Esophagus muscularis mucosa (tissue), 3 donors: ENCODE measurements around the gene TTC27.

Source experiments
- CTCF ChIP-seq, 3 experiments: fragments of 200-600 bp in 2 of 3; fragments of 450-650 bp in 1 of 3; sonication (generic) in 2 of 3; IDR thresholded peaks; one replicate each; pipeline ENCODE4 v1.5.1; 2017 to 2019; ENCODE audit warnings: antibody characterized with exemption in 3 of 3, mild to moderate bottlenecking in 2 of 3, moderate library complexity in 1 of 3
- POLR2A ChIP-seq: fragments of 450-650 bp; IDR thresholded peaks from one replicate; pipeline ENCODE4 v1.6.1; 2017; ENCODE audit warnings: antibody characterized with exemption, moderate library complexity, mild to moderate bottlenecking, low read depth

- TF ChIP-seq CTCF (IDR thresholded peaks at IDR 0.05) (no peak), POLR2A (no peak)
Measured at GRCh38 chr2:32727157-32727556, 99.3 kb downstream of the TTC27 start.
